Tibial nerve (tissue), 4 donors: ENCODE results near the gene TAS2R30.

Source experiments
- EP300 ChIP-seq, 2 donors: sonication (generic); formaldehyde crosslinking; IDR thresholded peaks; one replicate each; pipeline ENCODE4 v1.6.1; 2017; ENCODE audit warnings: antibody characterized with exemption in 2 of 2, mild to moderate bottlenecking in 1 of 2
- POLR2A ChIP-seq, 2 donors: fragments of 450-650 bp; IDR thresholded peaks; one replicate each; pipeline ENCODE4 v1.6.1; 2017; ENCODE audit warnings: antibody characterized with exemption in 2 of 2, mild to moderate bottlenecking in 2 of 2, moderate library complexity in 2 of 2
- TF ChIP-seq, protein P1 (sequence below), 5 experiments: fragments of 200-600 bp in 3 of 5; fragments of 450-650 bp in 2 of 5; sonication (generic) in 3 of 5; IDR thresholded peaks; one replicate each; pipeline ENCODE4 v1.5.1; 2016 to 2019; ENCODE audit warnings: antibody characterized with exemption in 5 of 5, mild to moderate bottlenecking in 3 of 5, moderate library complexity in 2 of 5

DNA sequence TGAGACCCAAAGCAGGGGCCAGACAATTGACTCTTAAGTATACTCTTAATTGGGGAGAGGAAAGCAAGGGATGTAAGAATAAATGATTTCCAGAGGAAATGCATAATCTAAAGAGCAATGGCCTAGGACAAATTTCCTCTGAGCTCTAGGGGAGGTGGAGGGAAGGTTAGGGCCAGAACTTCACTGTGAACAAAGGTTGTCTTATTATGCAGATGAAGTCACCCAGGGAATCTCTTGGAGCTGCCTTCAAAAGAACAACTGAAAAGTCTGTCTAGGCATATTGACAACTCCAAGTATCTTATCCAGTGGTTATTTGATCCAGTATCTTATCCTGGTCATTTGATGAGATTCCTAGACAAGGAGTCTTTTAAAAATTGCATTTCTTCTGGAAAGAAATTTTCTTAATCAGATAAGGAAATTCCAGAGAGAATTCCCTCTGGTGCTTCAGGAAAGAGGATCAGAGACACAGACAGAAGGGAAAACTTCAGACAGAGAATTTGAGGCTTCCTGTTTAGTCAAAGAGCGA lies 20.0 kb upstream of the TAS2R30 start:
- TF ChIP-seq POLR2A (IDR thresholded peaks at IDR 0.05) (no peak), EP300 (IDR thresholded peaks at IDR 0.05) (no peak)
- TF ChIP-seq, protein P1, sequence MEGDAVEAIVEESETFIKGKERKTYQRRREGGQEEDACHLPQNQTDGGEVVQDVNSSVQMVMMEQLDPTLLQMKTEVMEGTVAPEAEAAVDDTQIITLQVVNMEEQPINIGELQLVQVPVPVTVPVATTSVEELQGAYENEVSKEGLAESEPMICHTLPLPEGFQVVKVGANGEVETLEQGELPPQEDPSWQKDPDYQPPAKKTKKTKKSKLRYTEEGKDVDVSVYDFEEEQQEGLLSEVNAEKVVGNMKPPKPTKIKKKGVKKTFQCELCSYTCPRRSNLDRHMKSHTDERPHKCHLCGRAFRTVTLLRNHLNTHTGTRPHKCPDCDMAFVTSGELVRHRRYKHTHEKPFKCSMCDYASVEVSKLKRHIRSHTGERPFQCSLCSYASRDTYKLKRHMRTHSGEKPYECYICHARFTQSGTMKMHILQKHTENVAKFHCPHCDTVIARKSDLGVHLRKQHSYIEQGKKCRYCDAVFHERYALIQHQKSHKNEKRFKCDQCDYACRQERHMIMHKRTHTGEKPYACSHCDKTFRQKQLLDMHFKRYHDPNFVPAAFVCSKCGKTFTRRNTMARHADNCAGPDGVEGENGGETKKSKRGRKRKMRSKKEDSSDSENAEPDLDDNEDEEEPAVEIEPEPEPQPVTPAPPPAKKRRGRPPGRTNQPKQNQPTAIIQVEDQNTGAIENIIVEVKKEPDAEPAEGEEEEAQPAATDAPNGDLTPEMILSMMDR (IDR thresholded peaks at IDR 0.05), result no peak
